OCI-LY1 (cell line): ENCODE data around the gene PSMC3IP.

Source experiments
- CTCF ChIP-seq: fragments of 200-600 bp; sonication (generic), shearing (Covaris generic); IDR thresholded peaks from 2 replicates; pipeline ENCODE4 v1.5.1; 2017; ENCODE audit warnings: mild to moderate bottlenecking, antibody characterized with exemption, low read length, moderate library complexity, mixed read lengths
- EZH2 ChIP-seq: fragments of 200-600 bp; sonication (generic), shearing (Covaris generic); IDR thresholded peaks from 2 replicates; pipeline ENCODE4 v1.8.0; 2017; ENCODE audit warnings: borderline replicate concordance, mixed run types, mild to moderate bottlenecking, antibody characterized with exemption, low read length, moderate library complexity, mixed read lengths

GRCh38 chr17:42536048-42536371 lies 41.5 kb downstream of the PSMC3IP start, which contains the start of gene NAGLU:
- no peak for TF ChIP-seq CTCF
- TF ChIP-seq EZH2 = no peak
